Esophagus squamous epithelium (tissue), 5 donors: Measurements from ENCODE around the gene INTS7. TPM values are rescaled to one million over a fixed set of nuclear protein-coding genes. Genes with fewer than 3 reads are reported as not detected.
"Not testable (repeated sequence)": the region's sequence is repeated elsewhere in the genome, so short reads cannot be mapped to it uniquely, and the experiment has no call there.

Experiments used
- DNase-seq: peaks from one replicate; lab custom pipeline; 2025; lab: John Stamatoyannopoulos, UW
- H3K27ac ChIP-seq, 4 donors: fragments of 200-600 bp; sonication (generic); one replicate each; pipeline ENCODE4 v1.5.1; 2016 to 2019; ENCODE audit warnings: mild to moderate bottlenecking in 1 of 4
- H3K27me3 ChIP-seq, 4 donors: fragments of 200-600 bp; sonication (generic); 1 replicate in 3 of 4; 2 replicates in 1 of 4; pipeline versions ENCODE4 v1.5.1 to v1.6.0; 2017 to 2021; ENCODE audit warnings: antibody characterized with exemption in 1 of 4
- H3K36me3 ChIP-seq, 3 donors: fragments of 200-600 bp; sonication (generic); one replicate each; pipeline ENCODE4 v1.5.1; 2016 to 2019
- H3K4me1 ChIP-seq, 3 donors: fragments of 200-600 bp; sonication (generic); one replicate each; pipeline ENCODE4 v1.5.1; 2017 to 2019
- H3K4me3 ChIP-seq, 4 donors: fragments of 200-600 bp; sonication (generic); 1 replicate in 3 of 4; 2 replicates in 1 of 4; pipeline ENCODE4 v1.5.1; 2016 to 2019; ENCODE audit warnings: mild to moderate bottlenecking in 2 of 4, moderate library complexity in 1 of 4
- H3K9me3 ChIP-seq, 3 donors: fragments of 200-600 bp; sonication (generic); one replicate each; pipeline ENCODE4 v1.5.1; 2016 to 2019
- POLR2A ChIP-seq, 4 donors: fragments of 450-650 bp; IDR thresholded peaks; one replicate each; pipeline ENCODE4 v1.6.1; 2017; ENCODE audit warnings: antibody characterized with exemption in 4 of 4, mild to moderate bottlenecking in 4 of 4, moderate library complexity in 3 of 4
- WGBS, 2 donors: methylation state at CpG; one replicate each; pipeline ENCODE4 v1.1.5; 2018; 5-methylcytosine and 5-hydroxymethylcytosine counted together
- intact Hi-C: fragments of 100-400 bp; cut with DNase I; formaldehyde crosslinking; loops from one replicate; pipeline ENCODE4 v1.15.0; 2022
- total RNA-seq, 4 donors: library from RNA; depleted of rRNA; stranded (reverse); fragments of >200 nt; gene quantifications; one replicate each; pipeline ENCODE4 v1.1.0, GENCODE V29; 2016
- TF ChIP-seq, protein P1 (sequence below), 6 experiments: fragments of 450-650 bp in 4 of 6; fragments of 200-600 bp in 2 of 6; sonication (generic) in 2 of 6; IDR thresholded peaks; one replicate each; pipeline ENCODE4 v1.5.1; 2016 to 2019; ENCODE audit warnings: antibody characterized with exemption in 6 of 6, mild to moderate bottlenecking in 4 of 6, moderate library complexity in 4 of 6
- donor health status: DM: yes; HTN: yes; CAD: no.

Gene INTS7
- total RNA-seq, 4 donors from 2014 or later: 13.8 to 20.7 (median 14.4) TPM

- Histone ChIP-seq H3K27ac (no peak overlapping the region), H3K9me3 (no peaks in the 10 kb centered on the region), H3K4me3 (no peak overlapping the region), H3K4me1 (peaks cover 0 to 34% (median 9%) of the 10 kb centered on the region in 3 donors), H3K27me3 (no peaks in the 10 kb centered on the region), H3K36me3 (peaks cover 0 to 25% (median 0%) of the 10 kb centered on the region in 3 donors)
- no peak for TF ChIP-seq POLR2A (IDR thresholded peaks at IDR 0.05)
- TF ChIP-seq, protein P1, sequence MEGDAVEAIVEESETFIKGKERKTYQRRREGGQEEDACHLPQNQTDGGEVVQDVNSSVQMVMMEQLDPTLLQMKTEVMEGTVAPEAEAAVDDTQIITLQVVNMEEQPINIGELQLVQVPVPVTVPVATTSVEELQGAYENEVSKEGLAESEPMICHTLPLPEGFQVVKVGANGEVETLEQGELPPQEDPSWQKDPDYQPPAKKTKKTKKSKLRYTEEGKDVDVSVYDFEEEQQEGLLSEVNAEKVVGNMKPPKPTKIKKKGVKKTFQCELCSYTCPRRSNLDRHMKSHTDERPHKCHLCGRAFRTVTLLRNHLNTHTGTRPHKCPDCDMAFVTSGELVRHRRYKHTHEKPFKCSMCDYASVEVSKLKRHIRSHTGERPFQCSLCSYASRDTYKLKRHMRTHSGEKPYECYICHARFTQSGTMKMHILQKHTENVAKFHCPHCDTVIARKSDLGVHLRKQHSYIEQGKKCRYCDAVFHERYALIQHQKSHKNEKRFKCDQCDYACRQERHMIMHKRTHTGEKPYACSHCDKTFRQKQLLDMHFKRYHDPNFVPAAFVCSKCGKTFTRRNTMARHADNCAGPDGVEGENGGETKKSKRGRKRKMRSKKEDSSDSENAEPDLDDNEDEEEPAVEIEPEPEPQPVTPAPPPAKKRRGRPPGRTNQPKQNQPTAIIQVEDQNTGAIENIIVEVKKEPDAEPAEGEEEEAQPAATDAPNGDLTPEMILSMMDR (IDR thresholded peaks at IDR 0.05): no peak
- WGBS, 2 donors: 87% methylated on average over 3 of the region's 3 CpGs
- intact Hi-C loops: loop anchor here (10.0 kb wide), 1 partner anchor 248 kb away; no protein-coding TSS in a partner anchor
- no peak for DNase-seq
These were observed 92.8 kb downstream of the INTS7 start for GRCh38 chr1:211942583-211942982.

GRCh38 chr1:211939876-211940468, 95.4 kb downstream of the INTS7 start:
- H3K9me3 ChIP-seq: no peaks in the 10 kb centered on the region
- intact Hi-C loops: loop anchor here (10.0 kb wide), 1 partner anchor 245 kb away; no protein-coding TSS in a partner anchor
- WGBS, 2 donors: 66 to 70% methylated on average over 3 of the region's 3 CpGs
- peaks cover 0 to 31% (median 9%) of the 10 kb centered on the region in 3 donors for H3K4me1 ChIP-seq
- DNase-seq: no peak
- H3K36me3 ChIP-seq: peaks cover 0 to 25% (median 0%) of the 10 kb centered on the region in 3 donors
- no peaks in the 10 kb centered on the region for H3K27me3 ChIP-seq
- H3K4me3 ChIP-seq: no peak overlapping the region
- H3K27ac ChIP-seq: no peak overlapping the region
- no peak for TF ChIP-seq POLR2A (IDR thresholded peaks at IDR 0.05)
- TF ChIP-seq, protein P1 (IDR thresholded peaks at IDR 0.05): no peak

DNA sequence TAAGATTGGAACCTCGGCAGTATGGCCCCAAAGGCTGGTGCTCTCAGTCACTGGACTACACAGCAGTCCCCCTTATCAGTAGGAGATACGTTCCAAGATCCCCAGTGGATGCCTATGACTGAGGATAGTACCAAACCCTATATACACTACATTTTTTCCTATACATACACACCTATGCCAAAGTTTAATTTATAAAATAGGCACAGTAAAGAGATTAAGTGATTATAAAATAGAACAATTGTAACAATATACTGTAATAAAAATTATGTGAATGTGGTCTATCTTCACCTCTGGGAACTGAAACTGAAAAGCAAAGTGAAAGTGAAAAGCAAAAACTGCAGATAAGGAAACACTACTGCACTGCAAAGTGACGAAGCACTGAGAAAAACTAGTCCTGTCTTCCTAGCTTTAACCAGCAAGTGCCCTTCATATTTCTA, 96.8 kb downstream of the INTS7 start:
- Histone ChIP-seq H3K27ac (no peak overlapping the region), H3K4me1 (peaks cover 0 to 23% (median 9%) of the 10 kb centered on the region in 3 donors), H3K27me3 (no peaks in the 10 kb centered on the region), H3K4me3 (peak overlapping the region in 1 of 4 donors; percentile 51), H3K9me3 (no peaks in the 10 kb centered on the region), H3K36me3 (peaks cover 0 to 14% (median 0%) of the 10 kb centered on the region in 3 donors)
- intact Hi-C loops: no loop called here
- DNase-seq: no peak
- WGBS, 2 donors: 33 to 43% methylated on average over 3 of the region's 3 CpGs
- TF ChIP-seq POLR2A (IDR thresholded peaks at IDR 0.05): no peak
- TF ChIP-seq, protein P1 (IDR thresholded peaks at IDR 0.05): no peak

- WGBS, 2 donors: 95 to 100% methylated on average over 5 of the region's 5 CpGs
These were observed 97.9 kb downstream of the INTS7 start for GRCh38 chr1:211937422-211937821.

DNA sequence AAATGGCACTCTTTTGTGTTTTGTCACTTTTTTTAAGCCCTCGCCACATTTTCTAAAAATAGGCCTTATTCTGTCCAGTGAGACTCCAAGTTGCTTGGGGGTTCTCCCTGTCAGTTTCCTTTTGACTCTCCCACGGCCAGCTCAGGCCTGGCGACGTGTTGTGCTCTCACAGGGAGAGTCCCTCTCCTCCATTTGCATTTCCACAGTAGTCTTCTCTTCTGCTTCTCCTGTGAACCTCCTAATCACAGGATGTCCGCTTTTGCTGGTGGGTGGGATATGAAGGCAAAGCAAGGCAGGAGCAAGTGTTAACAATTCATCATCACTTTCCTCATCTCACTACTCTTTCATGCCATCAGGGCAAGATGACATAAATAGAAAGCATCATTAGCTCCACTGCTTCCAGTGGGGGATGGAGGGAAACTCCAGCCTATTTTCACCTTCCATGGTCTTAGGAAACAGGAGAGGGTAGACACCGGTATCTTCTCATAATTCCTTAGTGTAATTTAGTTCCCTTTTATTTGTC, 99.8 kb downstream of the INTS7 start:
- no peak for DNase-seq
- H3K4me1 ChIP-seq: peaks cover 0 to 23% (median 9%) of the 10 kb centered on the region in 3 donors
- H3K9me3 ChIP-seq: no peaks in the 10 kb centered on the region
- intact Hi-C loops: no loop called here
- H3K4me3 ChIP-seq: no peak overlapping the region
- no peaks in the 10 kb centered on the region for H3K36me3 ChIP-seq
- no peak overlapping the region for H3K27ac ChIP-seq
- no peaks in the 10 kb centered on the region for H3K27me3 ChIP-seq
- WGBS, 2 donors: 53 to 61% methylated on average over 6 of the region's 6 CpGs
- TF ChIP-seq, protein P1 (IDR thresholded peaks at IDR 0.05): no peak
- TF ChIP-seq POLR2A (IDR thresholded peaks at IDR 0.05): no peak

More at GRCh38 chr1:211937422-211937821, 97.9 kb downstream of the INTS7 start:
- H3K4me3 ChIP-seq, intact Hi-C loops, H3K9me3 ChIP-seq, H3K27me3 ChIP-seq, H3K27ac ChIP-seq, DNase-seq: not testable (repeated sequence)
- peaks cover 0 to 12% (median 0%) of the 10 kb centered on the region in 3 donors for H3K36me3 ChIP-seq
- H3K4me1 ChIP-seq: peaks cover 0 to 23% (median 9%) of the 10 kb centered on the region in 3 donors
